IPS-20b (cell line): ENCODE results near the gene NDUFA8.

Experiments used
- H3K27ac ChIP-seq: one replicate; pipeline ENCODE4 v1.5.1; 2013; ENCODE audit warnings: low read length
- H3K27me3 ChIP-seq: 2 replicates; pipeline ENCODE4 v1.6.1; 2013; ENCODE audit warnings: mild to moderate bottlenecking, low read length, inconsistent platforms; ENCODE audit not compliant: insufficient read depth
- H3K36me3 ChIP-seq: 2 replicates; pipeline ENCODE4 v1.6.1; 2013; ENCODE audit warnings: low read depth, mild to moderate bottlenecking, inconsistent platforms, low read length, moderate library complexity; ENCODE audit not compliant: insufficient read depth
- H3K4me1 ChIP-seq: 2 replicates; pipeline ENCODE4 v1.6.1; 2013; ENCODE audit warnings: mild to moderate bottlenecking, control low read depth, inconsistent platforms, low read length, moderate library complexity; ENCODE audit not compliant: insufficient read depth
- H3K4me3 ChIP-seq: 2 replicates; pipeline ENCODE4 v1.5.1; 2013; ENCODE audit warnings: mild to moderate bottlenecking, low read length, inconsistent platforms
- H3K9ac ChIP-seq: 2 replicates; pipeline ENCODE4 v1.6.1; 2013; ENCODE audit warnings: low read depth, mild to moderate bottlenecking, inconsistent platforms, low read length, moderate library complexity
- H3K9me3 ChIP-seq: 2 replicates; pipeline ENCODE4 v1.6.1; 2013; ENCODE audit warnings: mild to moderate bottlenecking, low read depth, low read length, inconsistent platforms; ENCODE audit not compliant: insufficient read depth

The NDUFA8 gene

DNA sequence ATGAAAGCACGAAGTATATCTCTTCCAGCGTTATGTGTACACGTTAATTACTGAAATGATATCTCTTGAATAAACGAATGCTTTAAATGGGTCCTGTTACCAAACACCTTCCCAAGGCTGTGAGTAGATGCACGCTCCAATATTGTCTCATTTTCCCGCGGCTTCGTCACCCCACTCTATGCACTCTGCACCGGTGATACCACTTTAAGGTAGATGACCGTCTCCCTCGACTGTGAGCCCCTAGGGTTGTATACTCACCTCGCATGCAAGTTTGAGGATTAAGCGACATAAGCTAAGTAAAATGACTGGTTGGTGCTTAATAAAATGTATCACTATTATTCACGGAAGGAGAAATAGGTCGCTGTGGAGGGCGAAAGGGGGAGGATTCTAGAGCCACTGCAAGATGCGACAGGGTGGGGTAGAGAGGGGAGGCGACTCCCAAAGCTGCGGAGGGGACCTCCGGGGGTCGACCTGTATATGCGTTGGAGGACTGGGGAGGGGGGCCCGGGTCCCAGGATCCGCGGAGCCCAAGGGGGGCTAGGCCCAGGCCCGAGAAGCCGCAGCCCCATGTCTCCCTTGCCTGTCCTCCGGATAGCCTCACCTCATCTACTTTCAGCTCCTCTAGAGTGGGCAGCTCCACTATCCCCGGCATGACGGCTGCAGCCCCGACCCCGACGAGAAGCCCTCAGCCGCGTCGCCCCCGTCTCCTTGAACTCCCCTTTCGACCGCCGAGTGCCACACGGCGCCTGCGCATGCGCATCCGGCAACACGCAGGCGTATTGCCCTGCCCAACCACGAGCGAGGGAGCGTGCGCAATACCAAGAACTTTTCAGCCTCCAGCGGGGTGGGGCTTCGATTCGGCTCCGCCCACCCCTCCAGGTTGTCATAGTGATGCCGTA is at the start of gene NDUFA8, which contains the start of gene MORN5:
Gene NDUFA8, minus strand, starts transcription at position 754 of the 899 bp plus-strand sequence. Its CDS starts 102 bp downstream, at position 652.
Gene MORN5, plus strand, starts transcription at position 883 of the 899 bp plus-strand sequence. CDS start 65 bp downstream, outside the sequence.
- Histone ChIP-seq H3K27ac (no peak within 1 kb of the TSS), H3K9me3 (peaks cover 10% of the 10 kb centered on the region; the same call in 1 of the 2 replicates), H3K9ac (peak within 1 kb of the TSS; percentile 88), H3K4me3 (peak within 1 kb of the TSS; percentile 94), H3K4me1 (no peaks in the 10 kb centered on the region), H3K27me3 (peaks cover 12% of the 10 kb centered on the region; the same call in 1 of the 2 replicates), H3K36me3 (no peaks in the 10 kb centered on the region)

DNA sequence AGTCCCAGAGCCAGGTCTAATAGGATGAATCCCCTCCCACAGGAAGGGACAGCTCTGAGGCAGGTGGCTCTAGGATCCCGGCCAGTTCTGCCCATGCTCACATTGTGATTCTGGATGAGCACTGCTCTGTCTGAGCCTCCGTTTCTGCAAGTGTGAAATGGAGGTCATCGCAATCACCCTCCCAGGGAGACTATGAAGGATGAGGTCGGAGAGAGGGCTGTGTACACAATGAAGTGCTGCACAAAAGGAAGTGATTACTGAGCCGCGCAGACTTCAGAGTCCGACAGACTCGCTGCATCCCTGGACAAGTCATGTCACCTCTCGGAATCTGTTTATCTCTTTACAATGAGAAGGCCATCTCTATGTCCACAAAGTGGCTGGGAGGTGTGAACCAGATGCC is 47.5 kb upstream of the NDUFA8 start:
- Histone ChIP-seq H3K9me3 (no peaks in the 10 kb centered on the region), H3K4me1 (peaks cover 4% of the 10 kb centered on the region; the same call in 1 of the 2 replicates), H3K36me3 (no peaks in the 10 kb centered on the region), H3K27me3 (peaks cover 45% of the 10 kb centered on the region), H3K9ac (no peak overlapping the region), H3K4me3 (no peak overlapping the region), H3K27ac (no peak overlapping the region)

DNA sequence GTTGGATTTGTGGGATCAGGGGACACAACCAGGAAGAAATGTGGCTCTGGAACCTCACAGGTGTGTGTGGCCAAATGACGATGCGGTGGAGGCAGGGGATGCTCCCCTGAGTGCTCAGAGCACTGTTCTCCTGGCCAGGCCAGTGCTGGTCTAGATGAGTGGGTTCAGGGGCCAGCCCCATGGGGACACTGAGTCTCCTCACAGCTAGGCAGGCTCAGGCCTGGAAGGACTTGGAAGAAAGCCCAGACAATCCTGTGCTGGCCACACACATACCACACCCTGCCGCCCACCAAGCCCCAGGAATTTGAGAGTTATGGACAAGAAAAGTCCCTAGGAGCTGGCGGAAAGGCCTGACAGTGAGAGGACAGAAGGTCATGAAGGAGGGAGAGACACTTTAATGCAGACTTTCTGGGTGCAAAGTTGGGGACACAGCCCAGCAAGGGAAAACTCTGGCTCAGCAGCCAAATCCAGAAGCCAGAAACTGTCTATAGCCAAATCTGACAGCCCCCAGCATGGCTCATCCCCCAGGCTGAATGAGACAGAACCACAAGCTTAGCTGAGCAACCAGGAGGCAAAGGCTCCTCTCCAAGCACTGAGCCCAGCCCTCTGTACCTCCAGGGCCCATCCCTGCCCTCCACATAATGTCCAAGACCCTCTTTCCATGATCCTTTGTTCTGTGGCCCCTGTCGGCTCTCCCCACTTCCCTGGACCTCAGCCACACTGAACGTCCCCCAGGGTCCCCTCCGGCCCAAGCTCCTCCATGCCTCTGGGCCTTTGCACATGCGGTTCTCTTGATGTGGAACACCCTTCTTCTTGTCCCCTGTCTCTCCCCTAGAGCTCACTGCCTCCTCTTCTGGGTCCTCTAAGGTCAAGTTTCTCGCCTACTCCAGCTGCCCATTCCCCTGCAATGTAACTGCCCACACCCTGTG is 46.8 kb upstream of the NDUFA8 start:
- no peak overlapping the region for H3K27ac ChIP-seq
- no peak overlapping the region for H3K9ac ChIP-seq
- peaks cover 4% of the 10 kb centered on the region; the same call in 1 of the 2 replicates for H3K4me1 ChIP-seq
- H3K36me3 ChIP-seq: no peaks in the 10 kb centered on the region
- H3K9me3 ChIP-seq: no peaks in the 10 kb centered on the region
- H3K4me3 ChIP-seq: no peak overlapping the region
- peaks cover 37% of the 10 kb centered on the region for H3K27me3 ChIP-seq

DNA sequence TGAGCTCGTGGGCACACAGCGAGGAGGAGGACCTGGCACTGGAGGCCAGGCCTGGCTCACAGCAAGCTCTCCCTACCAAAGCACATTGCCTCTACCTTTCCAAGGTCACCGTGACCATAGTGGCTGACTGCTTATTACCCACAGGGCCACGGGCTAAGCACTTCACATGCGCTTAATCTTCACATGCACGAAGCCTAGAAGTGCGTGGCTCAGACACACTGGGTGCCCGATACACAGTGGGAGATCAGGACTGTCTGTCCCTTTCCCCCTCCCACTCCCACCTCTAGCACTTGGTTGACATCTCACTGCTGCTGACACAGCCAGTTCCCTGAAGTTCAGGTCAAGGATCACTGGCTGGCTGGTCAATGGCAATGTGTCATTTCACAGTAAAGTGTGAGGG is 45.6 kb upstream of the NDUFA8 start:
- no peaks in the 10 kb centered on the region for H3K9me3 ChIP-seq
- H3K27ac ChIP-seq: no peak overlapping the region
- H3K4me3 ChIP-seq: no peak overlapping the region
- peaks cover 4% of the 10 kb centered on the region; the same call in 1 of the 2 replicates for H3K4me1 ChIP-seq
- H3K27me3 ChIP-seq: peaks cover 25% of the 10 kb centered on the region
- no peak overlapping the region for H3K9ac ChIP-seq
- no peaks in the 10 kb centered on the region for H3K36me3 ChIP-seq

DNA sequence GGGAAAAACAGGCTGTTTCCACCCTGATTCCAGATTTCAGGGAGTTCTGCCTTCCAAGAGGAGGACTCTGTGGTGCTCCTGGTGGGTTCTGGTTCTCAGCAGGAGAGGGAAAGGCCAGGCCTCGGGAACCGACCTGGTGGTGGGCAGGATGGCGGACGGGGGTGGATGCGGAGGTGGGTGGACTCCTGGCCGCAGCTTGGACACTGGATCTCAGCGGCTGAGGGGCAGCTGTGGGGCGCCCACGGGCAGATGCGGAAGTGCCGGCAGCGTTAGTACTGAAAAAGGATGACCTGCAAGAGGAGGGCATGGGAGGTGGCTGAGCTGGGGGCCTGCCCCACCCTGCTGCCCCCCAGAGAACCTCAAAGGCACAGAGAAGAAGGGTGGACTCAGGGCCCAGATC is 44.9 kb upstream of the NDUFA8 start:
- H3K27ac ChIP-seq: no peak overlapping the region
- peaks cover 4% of the 10 kb centered on the region; the same call in 1 of the 2 replicates for H3K4me1 ChIP-seq
- H3K9me3 ChIP-seq: no peaks in the 10 kb centered on the region
- 0 out of 2 replicates have a peak overlapping the region, but pooled peaks have one; percentile 25 for H3K4me3 ChIP-seq
- no peak overlapping the region for H3K9ac ChIP-seq
- H3K27me3 ChIP-seq: peaks cover 23% of the 10 kb centered on the region
- no peaks in the 10 kb centered on the region for H3K36me3 ChIP-seq

DNA sequence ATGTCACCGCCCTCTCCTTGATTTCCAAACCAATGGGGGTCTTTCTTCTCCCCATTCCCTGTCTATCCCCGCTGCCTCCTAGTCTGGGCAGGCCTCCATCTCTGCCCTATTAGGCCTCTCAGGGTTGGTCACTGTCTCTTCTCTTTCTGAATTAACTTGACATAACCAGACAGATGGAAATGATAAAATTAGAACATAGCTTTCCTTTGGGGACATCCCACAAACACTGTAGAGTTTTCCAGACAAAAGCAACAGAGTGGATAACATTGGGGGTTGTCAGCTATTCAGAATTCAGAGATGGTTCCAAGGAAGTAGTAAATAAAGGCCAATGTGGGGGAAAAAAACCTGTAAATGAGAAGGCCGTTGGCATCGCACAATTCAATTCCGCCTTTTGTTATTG is 44.5 kb upstream of the NDUFA8 start:
- H3K9me3 ChIP-seq: no peaks in the 10 kb centered on the region
- no peak overlapping the region for H3K27ac ChIP-seq
- peak overlapping the region; percentile 25; the same call in 1 of the 2 replicates for H3K4me3 ChIP-seq
- H3K4me1 ChIP-seq: peaks cover 4% of the 10 kb centered on the region; the same call in 1 of the 2 replicates
- H3K27me3 ChIP-seq: peaks cover 18% of the 10 kb centered on the region
- H3K36me3 ChIP-seq: no peaks in the 10 kb centered on the region
- no peak overlapping the region for H3K9ac ChIP-seq

DNA sequence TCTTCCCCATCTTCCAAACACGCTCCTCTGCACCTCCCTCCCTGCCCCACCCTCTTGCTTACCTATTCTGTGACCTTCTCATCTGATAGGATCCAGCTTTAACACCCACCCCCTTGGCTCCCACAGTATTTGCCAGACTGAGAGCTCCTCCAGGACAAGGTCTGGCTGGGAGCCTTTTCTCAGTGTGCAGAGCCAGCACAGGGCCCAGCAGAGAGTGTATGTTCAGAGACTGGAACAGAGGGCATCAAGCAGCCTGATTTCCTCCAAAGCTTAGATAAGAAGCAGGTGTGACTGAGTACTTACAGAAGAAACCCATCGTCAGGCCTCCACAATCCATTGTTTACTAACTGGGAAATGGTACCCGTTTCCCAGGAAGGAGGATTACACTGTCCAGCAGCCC is 42.5 kb upstream of the NDUFA8 start:
- no peak overlapping the region for H3K9ac ChIP-seq
- H3K36me3 ChIP-seq: no peaks in the 10 kb centered on the region
- no peaks in the 10 kb centered on the region for H3K9me3 ChIP-seq
- peaks cover 5% of the 10 kb centered on the region for H3K27me3 ChIP-seq
- peaks cover 4% of the 10 kb centered on the region; the same call in 1 of the 2 replicates for H3K4me1 ChIP-seq
- H3K4me3 ChIP-seq: no peak overlapping the region
- H3K27ac ChIP-seq: no peak overlapping the region

DNA sequence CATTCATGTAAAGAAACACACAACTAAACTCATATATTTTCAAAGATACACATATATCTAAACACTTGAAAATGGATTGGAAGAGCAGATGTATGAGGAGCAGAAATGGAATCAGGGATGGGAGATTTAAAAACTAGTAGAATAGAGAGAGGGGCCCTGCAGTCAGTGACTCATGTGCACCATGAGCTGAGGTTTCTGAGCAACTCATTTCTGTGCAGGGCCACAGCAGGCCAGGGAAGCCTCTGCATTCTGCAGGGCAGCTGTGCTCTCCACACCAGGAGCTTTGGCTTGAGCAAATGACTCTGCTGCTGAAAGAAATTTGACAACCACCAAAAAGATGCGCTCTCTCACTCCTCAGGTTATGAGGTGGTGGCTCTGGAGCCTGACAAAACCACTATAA is 42.1 kb upstream of the NDUFA8 start:
- H3K9ac ChIP-seq: no peak overlapping the region
- no peak overlapping the region for H3K27ac ChIP-seq
- no peaks in the 10 kb centered on the region for H3K9me3 ChIP-seq
- H3K4me1 ChIP-seq: peaks cover 4% of the 10 kb centered on the region; the same call in 1 of the 2 replicates
- peaks cover 4% of the 10 kb centered on the region; the same call in 1 of the 2 replicates for H3K27me3 ChIP-seq
- H3K4me3 ChIP-seq: no peak overlapping the region
- H3K36me3 ChIP-seq: no peaks in the 10 kb centered on the region

DNA sequence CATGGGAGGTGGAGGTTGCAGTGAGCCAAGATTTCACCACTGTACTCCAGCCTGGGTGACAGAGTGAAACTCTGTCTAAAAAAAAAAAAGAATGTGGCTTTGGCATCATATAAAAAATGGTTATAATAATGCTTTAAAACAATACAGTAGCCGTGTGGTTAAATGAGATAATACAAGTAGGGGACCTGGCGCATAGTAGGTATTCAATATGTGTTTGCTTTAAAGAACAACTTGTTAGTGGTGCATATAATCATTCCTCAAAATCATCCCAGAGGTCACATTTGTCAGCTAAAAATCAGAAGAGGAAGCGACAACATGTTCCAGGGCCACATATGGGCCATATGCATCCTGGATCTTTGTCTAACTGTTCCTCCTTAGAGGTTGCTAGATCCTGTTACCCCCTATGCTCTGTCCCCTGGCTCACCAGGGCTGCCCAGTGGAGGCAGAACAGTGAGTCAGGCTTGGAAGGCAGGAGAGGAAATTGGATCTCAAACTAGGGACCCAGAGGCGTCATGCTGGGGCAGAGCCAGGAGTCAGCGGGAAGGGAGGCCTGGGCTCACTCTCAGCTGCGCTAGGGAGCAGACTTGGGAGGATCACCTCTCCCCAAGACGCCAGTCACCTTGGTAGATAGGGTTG is 41.5 kb upstream of the NDUFA8 start:
- H3K27ac ChIP-seq: no peak overlapping the region
- H3K9ac ChIP-seq: no peak overlapping the region
- no peaks in the 10 kb centered on the region for H3K36me3 ChIP-seq
- no peaks in the 10 kb centered on the region for H3K9me3 ChIP-seq
- H3K4me1 ChIP-seq: peaks cover 4% of the 10 kb centered on the region; the same call in 1 of the 2 replicates
- H3K4me3 ChIP-seq: no peak overlapping the region
- H3K27me3 ChIP-seq: peaks cover 4% of the 10 kb centered on the region; the same call in 1 of the 2 replicates

DNA sequence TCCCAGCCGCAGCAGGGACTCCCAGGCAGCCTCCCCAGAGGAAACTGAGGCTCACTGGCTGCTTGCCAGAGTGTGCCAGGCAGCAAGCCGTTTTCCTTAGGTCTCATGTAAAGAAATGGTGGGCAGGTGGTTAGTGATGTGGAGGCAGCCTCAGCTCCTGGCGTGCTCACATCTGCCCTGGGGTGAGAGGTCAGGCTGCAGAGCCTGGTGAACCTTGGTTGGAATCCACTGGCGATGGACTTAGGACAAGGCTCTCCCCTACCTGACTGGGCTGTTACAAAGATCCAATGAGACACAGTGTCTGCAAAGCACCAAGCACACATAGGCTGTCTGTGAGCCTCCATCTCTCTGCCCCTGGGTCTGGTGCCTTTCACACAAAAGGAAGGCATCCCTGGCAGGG is 38.3 kb upstream of the NDUFA8 start:
- no peaks in the 10 kb centered on the region for H3K9me3 ChIP-seq

DNA sequence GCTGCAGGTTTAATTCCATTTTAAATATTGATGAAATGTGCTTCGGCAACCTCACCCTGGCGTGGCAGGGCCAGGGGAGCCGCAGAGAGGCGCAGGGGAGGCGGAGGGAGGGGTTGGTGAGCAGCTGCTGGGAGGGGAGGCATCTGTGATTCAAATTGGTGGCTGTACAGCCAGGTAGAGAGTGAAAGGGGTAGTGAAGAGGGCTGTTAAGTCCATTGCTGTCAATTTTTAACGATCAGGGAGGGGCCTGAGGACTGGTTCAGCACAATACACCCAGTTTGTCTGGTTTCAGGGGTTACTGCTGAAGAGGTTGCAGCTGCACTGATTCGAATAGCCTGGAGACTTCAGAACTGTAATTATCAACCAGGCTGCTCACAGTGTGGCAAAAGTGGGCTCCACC is 37.8 kb upstream of the NDUFA8 start:
- H3K27me3 ChIP-seq: no peaks in the 10 kb centered on the region
- no peak overlapping the region for H3K27ac ChIP-seq
- H3K4me3 ChIP-seq: no peak overlapping the region
- H3K36me3 ChIP-seq: no peaks in the 10 kb centered on the region
- H3K4me1 ChIP-seq: no peaks in the 10 kb centered on the region
- no peak overlapping the region for H3K9ac ChIP-seq
- no peaks in the 10 kb centered on the region for H3K9me3 ChIP-seq

More for the DNA sequence above, 38.3 kb upstream of the NDUFA8 start:
- H3K36me3 ChIP-seq: no peaks in the 10 kb centered on the region
- H3K4me3 ChIP-seq: no peak overlapping the region
- no peaks in the 10 kb centered on the region for H3K27me3 ChIP-seq
- H3K27ac ChIP-seq: no peak overlapping the region
- no peaks in the 10 kb centered on the region for H3K4me1 ChIP-seq
- no peak overlapping the region for H3K9ac ChIP-seq
